ENCODE results near the gene OR5AU1.

DNA sequence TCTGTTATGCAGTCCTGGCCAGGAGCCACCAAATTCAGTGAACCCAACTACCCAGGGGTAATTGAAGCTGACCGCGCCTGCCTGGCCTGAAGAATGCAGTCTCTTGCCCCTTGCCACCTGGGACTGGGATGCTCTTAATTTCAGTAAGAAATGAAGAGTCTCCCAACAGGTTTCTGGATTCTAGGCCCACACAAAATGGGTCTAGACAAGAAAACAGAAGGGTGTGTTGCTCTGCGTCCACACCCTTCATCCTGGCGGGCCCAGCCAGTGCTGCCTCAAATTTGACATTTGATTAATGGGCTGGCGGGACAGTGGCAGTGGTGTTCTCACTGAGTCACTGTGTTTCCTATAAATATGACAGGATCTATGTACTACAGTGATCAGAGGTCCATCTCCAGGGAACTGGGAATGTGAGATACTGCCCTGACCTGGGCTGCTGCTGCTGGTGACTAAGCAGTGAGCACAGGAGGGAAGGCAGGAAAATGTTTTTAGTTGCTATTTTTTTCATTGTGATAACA lies 48.5 kb downstream of the OR5AU1 start:
- TF ChIP-seq, protein P1, sequence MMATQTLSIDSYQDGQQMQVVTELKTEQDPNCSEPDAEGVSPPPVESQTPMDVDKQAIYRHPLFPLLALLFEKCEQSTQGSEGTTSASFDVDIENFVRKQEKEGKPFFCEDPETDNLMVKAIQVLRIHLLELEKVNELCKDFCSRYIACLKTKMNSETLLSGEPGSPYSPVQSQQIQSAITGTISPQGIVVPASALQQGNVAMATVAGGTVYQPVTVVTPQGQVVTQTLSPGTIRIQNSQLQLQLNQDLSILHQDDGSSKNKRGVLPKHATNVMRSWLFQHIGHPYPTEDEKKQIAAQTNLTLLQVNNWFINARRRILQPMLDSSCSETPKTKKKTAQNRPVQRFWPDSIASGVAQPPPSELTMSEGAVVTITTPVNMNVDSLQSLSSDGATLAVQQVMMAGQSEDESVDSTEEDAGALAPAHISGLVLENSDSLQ (IDR thresholded peaks at IDR 0.05) = no peak
- TF ChIP-seq NFRKB (IDR thresholded peaks at IDR 0.05) (no peak), CTBP1 (IDR thresholded peaks at IDR 0.05; ENCODE audit: borderline replicate concordance) (no peak), FOXA1 (IDR thresholded peaks at IDR 0.05) (no peak), SP1 (IDR thresholded peaks at IDR 0.05) (no peak)

All from HEK293T (cell line).